Epithelial cell of proximal tubule (primary cell): Measurements from ENCODE around the gene PIGQ. TPM values are rescaled to one million over a fixed set of nuclear protein-coding genes. Genes with fewer than 3 reads are reported as not detected.
A peak's percentile ranks its signal among the peaks of the same experiment; 100 is the strongest.

Experiments used
- DNase-seq: peaks from one replicate; pipeline ENCODE4 v3.0.0-alpha.2; 2011; ENCODE audit warnings: low read depth
- H3K4me3 ChIP-seq: 2 replicates; pipeline ENCODE4 v1.5.1; 2011; ENCODE audit warnings: low read depth, mild to moderate bottlenecking, low read length
- total RNA-seq: library from RNA; depleted of rRNA; stranded (reverse); fragments of >200 nt; gene quantifications from 2 replicates; pipeline ENCODE4 v1.2.3, GENCODE V29; 2015
- TF ChIP-seq, protein P1 (sequence below): conservative IDR thresholded peaks from 2 replicates; pipeline ENCODE4 v1.5.1; 2012; ENCODE audit warnings: low read depth, mild to moderate bottlenecking, low read length

PIGQ gene
- total RNA-seq, 1 donor from 2014 or later, result 60.9 TPM

DNA sequence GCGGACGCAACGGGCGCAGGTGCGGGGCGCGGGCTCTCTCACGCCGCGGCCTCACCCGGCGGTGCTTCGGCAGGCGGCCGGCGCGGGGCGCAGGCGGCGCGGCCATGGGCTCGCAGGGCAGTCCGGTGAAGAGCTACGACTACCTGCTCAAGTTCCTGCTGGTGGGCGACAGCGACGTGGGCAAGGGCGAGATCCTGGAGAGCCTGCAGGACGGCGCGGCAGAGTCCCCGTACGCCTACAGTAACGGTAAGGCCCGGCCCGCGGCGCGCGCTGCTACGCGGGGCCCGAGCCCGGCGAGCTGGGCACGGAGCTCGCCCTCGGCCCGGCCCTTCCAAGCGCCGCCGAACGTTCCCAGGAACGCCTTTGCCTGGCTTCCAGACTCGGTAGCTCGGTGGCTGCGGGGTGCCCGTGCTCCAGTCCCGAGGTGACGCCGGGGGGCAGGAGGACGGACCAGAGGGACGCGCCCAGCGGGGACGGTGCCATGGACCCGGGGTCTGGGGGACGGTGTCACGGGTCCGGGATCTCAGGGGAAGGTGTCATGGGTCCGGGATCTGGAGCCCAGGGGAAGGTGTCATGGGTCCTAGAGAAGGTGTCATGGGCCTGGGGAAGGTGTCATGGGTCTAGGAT, 20.5 kb downstream of the PIGQ start:
- peak overlapping the region; percentile 88 for H3K4me3 ChIP-seq
- DNase-seq, result no peak
- TF ChIP-seq, protein P1, sequence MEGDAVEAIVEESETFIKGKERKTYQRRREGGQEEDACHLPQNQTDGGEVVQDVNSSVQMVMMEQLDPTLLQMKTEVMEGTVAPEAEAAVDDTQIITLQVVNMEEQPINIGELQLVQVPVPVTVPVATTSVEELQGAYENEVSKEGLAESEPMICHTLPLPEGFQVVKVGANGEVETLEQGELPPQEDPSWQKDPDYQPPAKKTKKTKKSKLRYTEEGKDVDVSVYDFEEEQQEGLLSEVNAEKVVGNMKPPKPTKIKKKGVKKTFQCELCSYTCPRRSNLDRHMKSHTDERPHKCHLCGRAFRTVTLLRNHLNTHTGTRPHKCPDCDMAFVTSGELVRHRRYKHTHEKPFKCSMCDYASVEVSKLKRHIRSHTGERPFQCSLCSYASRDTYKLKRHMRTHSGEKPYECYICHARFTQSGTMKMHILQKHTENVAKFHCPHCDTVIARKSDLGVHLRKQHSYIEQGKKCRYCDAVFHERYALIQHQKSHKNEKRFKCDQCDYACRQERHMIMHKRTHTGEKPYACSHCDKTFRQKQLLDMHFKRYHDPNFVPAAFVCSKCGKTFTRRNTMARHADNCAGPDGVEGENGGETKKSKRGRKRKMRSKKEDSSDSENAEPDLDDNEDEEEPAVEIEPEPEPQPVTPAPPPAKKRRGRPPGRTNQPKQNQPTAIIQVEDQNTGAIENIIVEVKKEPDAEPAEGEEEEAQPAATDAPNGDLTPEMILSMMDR, result no peak

DNA sequence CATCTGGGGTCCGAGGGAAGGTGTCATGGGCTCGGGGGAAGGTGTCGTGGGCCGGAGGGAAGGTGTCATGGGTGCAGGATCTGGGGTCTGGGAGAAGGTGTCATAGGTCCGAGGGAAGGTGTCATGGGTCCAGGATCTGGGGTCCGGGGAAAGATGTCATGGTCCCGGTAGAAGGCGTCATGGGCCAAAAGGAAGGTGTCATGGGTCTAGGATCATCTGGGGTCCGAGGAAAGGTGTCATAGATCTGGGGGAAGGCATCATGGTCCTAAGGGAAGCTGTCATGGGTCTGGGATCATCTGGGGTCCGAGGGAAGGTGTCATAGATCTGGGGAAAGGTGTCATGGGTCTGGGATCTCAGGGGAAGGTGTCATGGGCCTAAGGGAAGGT, 21.0 kb downstream of the PIGQ start:
- H3K4me3 ChIP-seq, result peak overlapping the region; percentile 88
- TF ChIP-seq, protein P1, result no peak
- no peak for DNase-seq

DNA sequence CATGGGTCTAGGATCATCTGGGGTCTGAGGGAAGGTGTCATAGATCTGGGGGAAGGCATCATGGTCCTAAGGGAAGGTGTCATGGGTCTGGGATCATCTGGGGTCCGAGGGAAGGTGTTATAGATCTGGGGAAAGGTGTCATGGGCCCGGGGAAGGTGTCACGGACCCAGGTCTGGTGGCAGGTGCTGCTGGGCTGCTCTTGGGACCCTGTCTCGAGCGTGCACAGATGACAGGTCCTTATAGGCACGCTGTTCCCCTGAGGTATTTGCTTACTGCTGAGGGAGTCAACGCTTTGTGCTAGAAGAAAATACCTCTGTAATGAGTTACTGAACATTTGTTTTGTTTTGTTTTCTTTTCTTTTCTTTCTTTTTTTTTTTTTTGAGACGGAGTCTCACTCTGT, 21.5 kb downstream of the PIGQ start:
- TF ChIP-seq, protein P1, result no peak
- no peak for DNase-seq

DNA sequence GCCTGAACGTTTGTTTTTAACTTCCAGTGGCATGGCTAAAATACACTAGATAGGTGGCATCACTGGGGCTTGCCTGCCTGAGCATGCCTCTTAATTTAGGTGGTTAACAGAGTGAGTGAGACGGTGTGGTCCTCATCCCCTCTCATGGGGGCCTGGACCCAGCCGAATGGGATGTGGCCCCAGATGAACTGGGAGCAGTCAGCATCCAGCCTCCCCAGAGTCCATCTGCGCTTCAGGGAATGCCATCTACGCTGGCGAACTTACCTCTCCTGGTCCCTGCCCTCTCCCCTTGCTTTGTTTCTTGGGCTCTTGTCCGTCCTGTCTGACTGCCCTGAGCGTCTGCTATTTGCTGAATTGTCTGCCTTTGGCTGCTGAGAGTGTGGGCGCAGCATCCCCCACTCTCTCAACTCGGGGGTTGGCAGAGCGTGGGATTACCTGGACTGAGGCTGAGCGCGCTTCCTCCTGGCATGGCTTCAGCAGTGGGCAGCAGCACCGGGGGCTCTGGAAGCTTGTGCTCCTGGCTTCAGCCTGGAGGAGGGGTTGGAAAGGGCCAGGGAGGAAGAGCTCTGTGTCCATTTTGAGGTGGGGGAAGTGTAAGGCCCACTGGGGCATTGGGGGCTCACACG, 22.2 kb downstream of the PIGQ start:
- TF ChIP-seq, protein P1, result no peak
- no peak for DNase-seq
- H3K4me3 ChIP-seq, result no peak overlapping the region

More for the DNA sequence above, 21.5 kb downstream of the PIGQ start:
- H3K4me3 ChIP-seq, result peak overlapping the region; percentile 88

DNA sequence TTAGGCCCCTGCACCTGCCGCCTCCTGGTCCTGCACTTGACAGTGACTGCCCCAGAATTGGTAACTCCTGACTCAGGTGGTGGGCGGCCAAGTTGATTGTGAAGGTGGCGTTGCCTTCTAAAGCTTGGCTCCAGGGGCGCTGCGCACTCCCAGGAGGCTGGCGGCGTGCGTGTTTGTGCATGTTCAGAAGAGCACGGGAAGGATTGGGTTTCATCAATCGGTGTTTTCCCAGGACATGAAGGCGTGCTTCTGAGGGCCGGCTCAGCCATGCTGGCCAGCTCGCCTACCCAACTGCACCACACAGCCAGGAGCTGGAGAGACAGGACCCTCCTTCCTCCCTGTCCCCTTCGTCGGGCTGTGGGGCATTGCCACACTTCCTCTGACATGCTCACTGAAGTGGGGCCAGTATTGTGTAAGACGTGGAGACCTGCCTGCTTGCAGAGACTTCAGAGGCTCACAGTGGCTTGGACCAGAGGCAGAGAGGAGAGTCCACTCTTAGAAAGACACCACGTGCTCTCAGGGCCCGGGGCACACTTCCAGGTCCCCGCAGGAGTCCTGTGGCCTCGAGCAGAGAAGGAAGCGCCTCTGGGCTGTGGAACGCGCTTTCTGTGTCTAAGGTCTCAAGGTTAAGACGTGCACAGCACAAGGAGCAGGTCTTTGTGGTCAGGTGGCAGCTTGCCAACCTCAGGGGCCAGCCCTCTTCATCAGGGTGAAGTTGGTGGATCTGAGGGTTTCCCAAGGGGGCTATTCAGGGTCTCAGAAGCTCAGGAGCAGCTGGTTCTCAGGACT, 22.9 kb downstream of the PIGQ start:
- no peak overlapping the region for H3K4me3 ChIP-seq
- no peak for DNase-seq
- TF ChIP-seq, protein P1, result peak; percentile 31

DNA sequence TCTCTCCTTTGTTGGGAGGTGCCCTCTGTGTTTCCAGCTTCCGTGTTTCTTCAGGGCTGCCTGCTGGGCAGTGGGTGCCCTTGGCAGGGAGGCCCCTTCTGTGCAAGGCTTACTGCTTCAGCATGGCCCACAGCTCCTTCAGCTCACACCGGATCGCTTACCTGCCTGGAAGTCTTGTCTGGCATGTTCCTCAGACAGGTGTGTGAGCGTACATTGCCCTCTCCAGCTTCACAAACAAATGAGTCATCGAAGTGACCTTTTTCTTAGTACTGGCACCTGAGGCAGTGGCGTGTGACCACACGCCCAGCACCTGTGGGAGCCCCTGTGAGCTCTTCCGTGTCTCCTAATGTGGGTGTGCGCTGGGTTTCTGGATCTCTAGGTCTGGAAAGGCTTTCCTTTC, 23.6 kb downstream of the PIGQ start:
- no peak overlapping the region for H3K4me3 ChIP-seq
- no peak for DNase-seq
- TF ChIP-seq, protein P1, result no peak
